Lower leg skin (tissue), 3 donors: Measurements from ENCODE around the gene NHERF1.

ENCODE experiments used
- CTCF ChIP-seq, 3 donors: fragments of 450-650 bp; IDR thresholded peaks; one replicate each; pipeline ENCODE4 v1.5.1; 2016; ENCODE audit warnings: antibody characterized with exemption in 3 of 3, mild to moderate bottlenecking in 3 of 3, moderate library complexity in 2 of 3
- POLR2A ChIP-seq, 2 donors: fragments of 450-650 bp; IDR thresholded peaks; one replicate each; pipeline ENCODE4 v1.6.1; 2016 to 2017; ENCODE audit warnings: antibody characterized with exemption in 2 of 2, mild to moderate bottlenecking in 1 of 2, moderate library complexity in 1 of 2

DNA sequence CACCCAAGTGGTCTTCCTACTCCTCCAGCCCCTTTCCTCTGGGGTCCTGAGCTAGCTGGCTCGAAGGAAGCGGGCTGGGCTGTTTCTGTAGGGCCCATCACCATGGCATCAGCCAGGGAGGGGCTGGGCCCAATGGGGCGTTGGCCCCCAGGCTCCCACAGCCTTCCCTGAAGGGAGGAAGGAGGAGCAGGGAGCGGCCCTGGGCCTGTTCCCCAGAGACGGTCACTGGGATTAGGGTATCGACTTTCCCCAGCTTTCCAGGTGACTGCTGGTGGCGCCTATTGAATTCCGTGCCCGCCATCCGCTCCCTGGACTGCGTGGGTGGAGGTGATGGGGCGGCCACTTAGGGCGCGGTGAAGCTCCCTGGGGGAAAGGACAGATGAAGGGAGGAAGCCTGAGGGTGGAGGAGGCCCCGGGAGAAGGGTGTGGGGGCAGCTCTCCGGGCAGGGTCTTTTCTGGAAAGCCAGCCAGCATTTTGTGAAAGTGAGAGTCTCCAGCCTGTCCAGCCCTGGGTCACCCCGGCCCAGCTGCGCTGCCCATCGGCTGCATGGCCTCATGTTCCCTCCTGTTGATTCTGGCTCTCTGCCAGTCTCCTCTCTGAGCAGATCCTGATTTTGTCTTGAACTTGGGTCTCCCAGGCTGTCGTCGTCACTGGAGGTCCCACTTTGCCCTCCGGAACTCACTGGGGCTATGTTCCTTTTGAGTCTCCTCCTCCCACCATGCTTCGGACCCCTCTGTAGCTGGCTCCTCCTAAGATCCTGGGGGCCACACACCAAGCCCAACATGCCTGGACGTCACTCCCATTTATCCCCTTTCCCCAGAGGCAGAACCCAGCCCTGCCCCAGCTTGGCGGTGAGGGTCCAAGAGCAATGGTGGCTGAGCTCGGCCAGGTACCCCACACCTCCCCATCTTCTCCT, 9.8 kb downstream of the NHERF1 start:
- TF ChIP-seq CTCF (IDR thresholded peaks at IDR 0.05) (no peak), POLR2A (IDR thresholded peaks at IDR 0.05) (no peak)
